ENCODE data around the gene HSF2BP.
"Not testable (repeated sequence)": the region's sequence is repeated elsewhere in the genome, so short reads cannot be mapped to it uniquely, and the experiment has no call there.

The HSF2BP gene

DNA sequence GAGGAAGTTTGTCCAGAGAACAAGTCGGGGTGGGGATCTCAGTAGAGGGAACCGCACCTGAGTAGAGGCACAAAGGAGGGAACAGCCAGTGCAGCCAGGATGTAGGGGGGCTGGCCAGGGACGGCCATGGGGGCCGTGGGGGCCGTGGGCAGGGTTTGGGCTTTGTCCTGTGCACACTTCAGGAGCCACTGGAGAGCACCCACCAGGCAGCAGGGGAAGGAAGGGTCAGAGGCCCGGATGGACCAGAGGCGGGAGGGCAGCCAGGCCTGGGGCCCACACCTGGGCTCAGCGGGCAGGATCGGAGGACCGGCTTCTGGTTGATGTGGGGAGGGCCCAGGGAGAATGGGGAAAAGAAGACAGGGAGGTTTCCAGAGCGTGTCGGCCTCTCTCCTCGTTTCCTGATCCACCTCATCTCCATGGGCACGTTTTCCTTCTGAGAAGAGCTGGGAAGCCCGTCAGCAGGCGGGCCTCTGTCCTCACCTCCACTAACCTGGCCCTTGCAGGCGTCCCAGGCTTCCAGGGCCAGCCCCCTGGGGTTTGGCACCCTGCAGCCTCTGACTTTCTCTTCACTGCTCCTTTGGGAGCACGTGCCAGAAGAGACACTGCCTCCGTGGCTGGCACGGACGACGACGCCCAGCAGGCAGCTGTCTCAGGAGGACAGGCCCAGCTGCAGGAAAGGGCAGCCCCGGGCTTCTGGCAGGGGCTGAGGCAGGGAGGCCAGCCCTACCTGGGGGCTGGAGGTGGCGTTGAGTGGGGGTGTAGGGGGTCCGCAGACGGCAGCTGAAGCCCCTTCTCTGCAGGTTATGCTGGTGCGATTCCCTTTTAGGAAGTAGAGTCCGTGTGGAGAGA, 42.9 kb upstream of the HSF2BP start:
- no peak for DNase-seq (ENCODE audit: extremely low read depth, insufficient read length)
- H3K27me3 ChIP-seq (replicated peaks; ENCODE audit: control insufficient read depth, insufficient read depth, low read length): no peaks in the 10 kb centered on the region
- no peaks in the 10 kb centered on the region for H3K36me3 ChIP-seq (ENCODE audit: control insufficient read depth, insufficient read depth, low read length)
- H3K4me3 ChIP-seq (replicated peaks; ENCODE audit: low read depth, low read length): no peak overlapping the region
- TF ChIP-seq, protein P1, sequence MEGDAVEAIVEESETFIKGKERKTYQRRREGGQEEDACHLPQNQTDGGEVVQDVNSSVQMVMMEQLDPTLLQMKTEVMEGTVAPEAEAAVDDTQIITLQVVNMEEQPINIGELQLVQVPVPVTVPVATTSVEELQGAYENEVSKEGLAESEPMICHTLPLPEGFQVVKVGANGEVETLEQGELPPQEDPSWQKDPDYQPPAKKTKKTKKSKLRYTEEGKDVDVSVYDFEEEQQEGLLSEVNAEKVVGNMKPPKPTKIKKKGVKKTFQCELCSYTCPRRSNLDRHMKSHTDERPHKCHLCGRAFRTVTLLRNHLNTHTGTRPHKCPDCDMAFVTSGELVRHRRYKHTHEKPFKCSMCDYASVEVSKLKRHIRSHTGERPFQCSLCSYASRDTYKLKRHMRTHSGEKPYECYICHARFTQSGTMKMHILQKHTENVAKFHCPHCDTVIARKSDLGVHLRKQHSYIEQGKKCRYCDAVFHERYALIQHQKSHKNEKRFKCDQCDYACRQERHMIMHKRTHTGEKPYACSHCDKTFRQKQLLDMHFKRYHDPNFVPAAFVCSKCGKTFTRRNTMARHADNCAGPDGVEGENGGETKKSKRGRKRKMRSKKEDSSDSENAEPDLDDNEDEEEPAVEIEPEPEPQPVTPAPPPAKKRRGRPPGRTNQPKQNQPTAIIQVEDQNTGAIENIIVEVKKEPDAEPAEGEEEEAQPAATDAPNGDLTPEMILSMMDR (IDR thresholded peaks at IDR 0.05; ENCODE audit: insufficient read depth, low read length, poor library complexity, severe bottlenecking): no peak

DNA sequence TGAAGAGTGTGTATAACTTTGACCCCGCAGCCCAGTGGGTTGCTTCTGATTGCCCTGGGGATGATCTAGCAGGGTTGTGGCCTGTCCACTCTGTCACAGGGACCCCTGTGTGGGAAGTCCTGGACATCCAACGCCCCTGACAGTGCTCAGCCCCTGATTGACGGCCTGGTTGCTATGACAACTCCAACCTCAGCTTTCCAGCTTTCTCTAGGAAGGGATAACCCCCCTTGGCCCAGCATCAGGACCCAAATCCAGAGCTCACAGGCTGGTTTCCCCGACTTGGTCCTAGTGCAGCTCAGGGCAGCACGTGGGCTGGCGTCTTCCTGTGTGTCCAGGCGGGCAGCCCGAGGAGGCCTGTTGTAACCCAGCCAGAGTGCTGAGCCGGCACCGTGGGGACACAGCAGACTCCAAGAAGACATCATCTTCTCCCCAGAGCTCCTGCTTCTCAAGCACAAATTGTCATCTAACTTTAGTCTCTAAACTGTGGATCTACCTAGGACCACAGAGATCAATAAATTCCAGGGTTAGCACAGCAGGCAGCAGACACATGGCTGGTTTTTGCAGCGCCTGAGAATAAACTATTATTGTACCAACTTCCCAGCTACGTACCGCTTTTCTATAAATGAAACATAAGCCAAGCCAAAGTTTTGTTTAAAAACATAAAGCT, 40.8 kb upstream of the HSF2BP start:
- Histone ChIP-seq H3K27me3 (replicated peaks; ENCODE audit: control insufficient read depth, insufficient read depth, low read length) (no peaks in the 10 kb centered on the region), H3K4me3 (replicated peaks; ENCODE audit: low read depth, low read length) (no peak overlapping the region), H3K36me3 (ENCODE audit: control insufficient read depth, insufficient read depth, low read length) (peaks cover 4% of the 10 kb centered on the region)
- TF ChIP-seq, protein P1 (IDR thresholded peaks at IDR 0.05; ENCODE audit: insufficient read depth, low read length, poor library complexity, severe bottlenecking): no peak
- no peak for DNase-seq (ENCODE audit: extremely low read depth, insufficient read length)

DNA sequence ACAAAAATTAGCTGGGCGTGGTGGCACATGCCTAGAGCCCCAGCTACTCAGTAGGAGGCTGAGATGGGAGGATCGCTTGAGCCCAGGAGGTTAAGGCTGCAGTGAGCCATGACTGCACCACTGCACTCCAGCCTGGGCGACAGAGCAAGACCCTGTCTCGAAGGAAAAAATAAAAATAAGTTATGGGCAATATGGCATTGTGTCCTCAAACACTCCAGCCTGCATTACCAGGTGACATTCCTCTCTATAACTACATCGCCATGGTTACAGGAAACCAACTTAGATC, 40.1 kb upstream of the HSF2BP start:
- DNase-seq (ENCODE audit: extremely low read depth, insufficient read length); H3K4me3 ChIP-seq (replicated peaks; ENCODE audit: low read depth, low read length); H3K27me3 ChIP-seq (replicated peaks; ENCODE audit: control insufficient read depth, insufficient read depth, low read length); H3K36me3 ChIP-seq (ENCODE audit: control insufficient read depth, insufficient read depth, low read length): not testable (repeated sequence)

DNA sequence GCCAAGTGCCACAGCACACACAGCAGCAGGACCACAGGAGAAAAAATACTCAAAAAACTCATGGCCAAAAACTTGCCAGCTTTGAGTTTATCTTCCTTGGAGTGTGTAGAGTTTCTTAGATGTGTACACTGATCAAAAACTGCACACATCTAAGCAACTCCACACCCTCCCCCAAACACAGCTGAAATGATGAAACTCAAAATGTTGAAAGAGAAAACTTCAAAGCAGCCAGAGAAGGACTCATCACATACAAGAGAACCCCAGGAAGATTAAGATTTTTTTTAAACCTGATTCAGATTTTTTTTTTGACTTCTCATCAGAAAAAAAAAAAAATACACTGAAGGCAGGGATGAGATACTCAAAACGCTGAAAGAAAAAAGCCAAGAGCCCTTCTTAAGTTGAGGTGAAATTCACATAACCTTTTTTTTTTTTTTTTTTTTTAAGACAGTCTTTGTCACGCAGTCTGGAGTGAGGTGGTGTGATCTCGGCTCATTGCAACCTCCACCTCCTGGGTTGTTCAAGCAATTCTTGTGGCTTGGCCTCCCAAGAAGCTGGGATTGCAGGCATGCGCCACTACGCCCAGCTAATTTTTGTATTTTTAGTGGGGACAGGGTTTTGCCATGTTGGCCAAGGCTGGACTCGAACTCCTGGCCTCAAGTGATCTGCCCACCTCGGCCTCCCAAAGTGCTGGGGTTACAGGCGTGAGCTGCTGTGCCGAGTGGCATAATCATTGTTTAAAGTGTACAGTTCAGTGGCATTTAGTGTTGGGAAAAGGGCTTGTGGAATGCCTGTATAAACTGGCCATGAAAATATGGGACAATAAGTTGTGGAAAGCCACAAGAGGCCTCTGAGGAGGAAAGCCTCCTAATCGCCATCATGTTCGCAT, 38.7 kb upstream of the HSF2BP start:
- TF ChIP-seq, protein P1 (IDR thresholded peaks at IDR 0.05; ENCODE audit: insufficient read depth, low read length, poor library complexity, severe bottlenecking): no peak
- H3K27me3 ChIP-seq (replicated peaks; ENCODE audit: control insufficient read depth, insufficient read depth, low read length): no peaks in the 10 kb centered on the region
- DNase-seq (ENCODE audit: extremely low read depth, insufficient read length): no peak
- H3K36me3 ChIP-seq (ENCODE audit: control insufficient read depth, insufficient read depth, low read length): peaks cover 11% of the 10 kb centered on the region
- H3K4me3 ChIP-seq (replicated peaks; ENCODE audit: low read depth, low read length): no peak overlapping the region

DNA sequence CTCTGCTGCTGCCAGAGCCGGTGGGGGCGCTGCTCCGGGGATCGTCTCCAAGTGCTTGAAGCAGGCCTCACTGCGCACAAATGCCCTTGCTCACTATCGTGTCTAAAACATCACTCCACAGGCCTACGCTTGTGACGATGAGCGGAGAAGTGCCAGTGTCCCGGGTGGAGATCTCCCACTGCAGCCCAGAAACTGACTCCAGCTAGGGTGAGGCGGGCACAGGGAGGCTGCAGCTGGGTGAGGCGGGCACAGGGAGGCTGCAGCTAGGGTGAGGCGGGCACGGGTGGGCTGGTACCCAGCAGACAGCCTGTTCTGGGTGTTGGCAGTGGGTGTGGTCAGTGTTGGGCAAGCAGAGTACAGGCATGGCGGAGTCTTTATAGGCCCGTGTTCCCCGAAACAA, 36.9 kb upstream of the HSF2BP start:
- no peak for DNase-seq (ENCODE audit: extremely low read depth, insufficient read length)
- Histone ChIP-seq H3K4me3 (replicated peaks; ENCODE audit: low read depth, low read length) (no peak overlapping the region), H3K27me3 (replicated peaks; ENCODE audit: control insufficient read depth, insufficient read depth, low read length) (no peaks in the 10 kb centered on the region), H3K36me3 (ENCODE audit: control insufficient read depth, insufficient read depth, low read length) (peaks cover 17% of the 10 kb centered on the region)
- TF ChIP-seq, protein P1 (IDR thresholded peaks at IDR 0.05; ENCODE audit: insufficient read depth, low read length, poor library complexity, severe bottlenecking): no peak

Measured in GM06990 (cell line).